IMR-90 (cell line): ENCODE measurements around the gene PREP. TPM values are rescaled to one million over a fixed set of nuclear protein-coding genes. Genes with fewer than 3 reads are reported as not detected.

Experiments used
- ATAC-seq: fragments of 200-7000 bp; cut with Tn5 transposase; 2 replicates; pipeline ENCODE4 v1.9.1; 2020; ENCODE audit warnings: low read depth, mild to moderate bottlenecking, moderate library complexity
- BruUV-seq: library from RNA; stranded (reverse); fragments of 400-500 nt; replicated peaks from 2 replicates; lab custom pipeline; 2021; lab: Mats Ljungman, UMichigan
- CTCF ChIA-PET: fragments of 300-600 bp; formaldehyde crosslinking; extraction: SDS; loops from one replicate; lab custom pipeline; 2021; ENCODE audit warnings: antibody characterized with exemption; lab: Yijun Ruan, JAX
- POLR2A ChIA-PET: fragments of 300-600 bp; sonication (Branson Sonifier 250); formaldehyde crosslinking; loops from one replicate; lab custom pipeline; 2022; ENCODE audit warnings: antibody characterized with exemption; ENCODE audit not compliant: unreplicated experiment; lab: Charles Lee
- DNase-seq: peaks from one replicate; pipeline ENCODE4 v3.0.0; 2013
- H2AFZ ChIP-seq: replicated peaks from 2 replicates; pipeline ENCODE3; 2013; ENCODE audit warnings: low read length, mild to moderate bottlenecking; ENCODE audit not compliant: poor library complexity
- H2AK5ac ChIP-seq: 2 replicates; pipeline ENCODE4 v1.6.1; 2013; ENCODE audit warnings: low read depth, low read length, inconsistent platforms
- H2AK9ac ChIP-seq: replicated peaks from 2 replicates; pipeline ENCODE3; 2013; ENCODE audit warnings: mild to moderate bottlenecking, low read depth, low read length, moderate library complexity; ENCODE audit not compliant: poor library complexity
- H2BK120ac ChIP-seq: 2 replicates; pipeline ENCODE4 v1.6.1; 2013; ENCODE audit warnings: low read depth, low read length, inconsistent platforms
- H2BK15ac ChIP-seq: 3 replicates; pipeline ENCODE4 v1.6.1; 2013; ENCODE audit warnings: low read depth, low read length, inconsistent platforms
- H2BK20ac ChIP-seq: 2 replicates; pipeline ENCODE4 v1.6.1; 2013; ENCODE audit warnings: low read depth, mild to moderate bottlenecking, inconsistent platforms, low read length, moderate library complexity
- H2BK5ac ChIP-seq: 2 replicates; pipeline ENCODE4 v1.6.1; 2013; ENCODE audit warnings: mild to moderate bottlenecking, low read depth, low read length, inconsistent platforms; ENCODE audit not compliant: poor library complexity, severe bottlenecking
- H3K14ac ChIP-seq: replicated peaks from 2 replicates; pipeline ENCODE4 v1.6.1; 2013; ENCODE audit warnings: low read depth, low read length, inconsistent platforms
- H3K18ac ChIP-seq: 2 replicates; pipeline ENCODE4 v1.6.1; 2013; ENCODE audit warnings: low read depth, low read length, control low read depth
- H3K23ac ChIP-seq: 2 replicates; pipeline ENCODE4 v1.6.1; 2013; ENCODE audit warnings: low read depth, low read length, inconsistent platforms
- H3K27ac ChIP-seq: 2 replicates; pipeline ENCODE4 v1.5.1; 2013; ENCODE audit warnings: mild to moderate bottlenecking, control low read depth, low read length; ENCODE audit not compliant: insufficient read depth
- H3K27me3 ChIP-seq: 2 replicates; pipeline ENCODE4 v1.6.1; 2013; ENCODE audit warnings: low read length; ENCODE audit not compliant: control insufficient read depth, insufficient read depth
- H3K36me3 ChIP-seq: 2 replicates; pipeline ENCODE4 v1.6.1; 2013; ENCODE audit warnings: low read length, mixed read lengths; ENCODE audit not compliant: control insufficient read depth, insufficient read depth
- H3K4ac ChIP-seq: 2 replicates; pipeline ENCODE4 v1.6.1; 2013; ENCODE audit warnings: low read depth, low read length, inconsistent platforms
- H3K4me1 ChIP-seq: 2 replicates; pipeline ENCODE4 v1.6.1; 2013; ENCODE audit warnings: low read length, mixed read lengths; ENCODE audit not compliant: control insufficient read depth, insufficient read depth
- H3K4me2 ChIP-seq: 2 replicates; pipeline ENCODE4 v1.6.1; 2013; ENCODE audit warnings: low read depth, mild to moderate bottlenecking, control low read depth, low read length, moderate library complexity
- H3K4me3 ChIP-seq: 2 replicates; pipeline ENCODE4 v1.5.1; 2013; ENCODE audit warnings: low read depth, mild to moderate bottlenecking, control low read depth, low read length, moderate library complexity; ENCODE audit not compliant: insufficient read depth
- H3K56ac ChIP-seq: 2 replicates; pipeline ENCODE4 v1.6.1; 2013; ENCODE audit warnings: low read length, inconsistent platforms; ENCODE audit not compliant: insufficient read depth; ENCODE audit errors: extremely low read depth
- H3K79me1 ChIP-seq, 2 experiments: 2 replicates each; pipeline ENCODE4 v1.6.1; 2013; ENCODE audit warnings: low read length in 2 of 2, inconsistent platforms in 1 of 2, low read depth in 1 of 2
- H3K9ac ChIP-seq: 2 replicates; pipeline ENCODE4 v1.6.1; 2013; ENCODE audit warnings: low read depth, low read length, control low read depth
- H3K9me1 ChIP-seq: 2 replicates; pipeline ENCODE4 v1.6.1; 2013; ENCODE audit warnings: low read length, inconsistent platforms; ENCODE audit not compliant: insufficient read depth
- H3K9me3 ChIP-seq: 2 replicates; pipeline ENCODE4 v1.6.1; 2013; ENCODE audit warnings: low read length; ENCODE audit not compliant: control insufficient read depth, insufficient read depth
- H4K20me1 ChIP-seq: 2 replicates; pipeline ENCODE4 v1.6.1; 2013; ENCODE audit warnings: low read length, inconsistent platforms; ENCODE audit not compliant: insufficient read depth
- H4K5ac ChIP-seq: 2 replicates; pipeline ENCODE4 v1.6.1; 2013; ENCODE audit warnings: mild to moderate bottlenecking, low read depth, low read length, control low read depth
- H4K8ac ChIP-seq, 2 experiments: 2 replicates each; pipeline ENCODE4 v1.6.1; 2013; ENCODE audit warnings: low read depth in 2 of 2, low read length in 2 of 2, control low read depth in 1 of 2, inconsistent platforms in 1 of 2
- H4K91ac ChIP-seq: 2 replicates; pipeline ENCODE4 v1.6.1; 2013; ENCODE audit warnings: low read depth, low read length, inconsistent platforms; ENCODE audit not compliant: insufficient read depth
- CEBPB ChIP-seq: IDR thresholded peaks from 2 replicates; pipeline ENCODE4 v1.6.1; 2012; ENCODE audit warnings: low read depth, low read length, improper control_type of control experiment
- FOS ChIP-seq: fragments of 150-350 bp; IDR thresholded peaks from 2 replicates; pipeline ENCODE4 v1.6.1; 2016; ENCODE audit warnings: low read depth, low read length
- MXI1 ChIP-seq: IDR thresholded peaks from 2 replicates; pipeline ENCODE4 v1.6.1; 2012; ENCODE audit warnings: low read depth, mild to moderate bottlenecking, low read length, moderate library complexity, borderline replicate concordance
- POLR2A ChIP-seq: IDR thresholded peaks from 2 replicates; pipeline ENCODE4 v1.6.1; 2012; ENCODE audit warnings: mild to moderate bottlenecking, low read depth, low read length
- RCOR1 ChIP-seq: IDR thresholded peaks from 2 replicates; pipeline ENCODE4 v1.6.1; 2012; ENCODE audit warnings: mild to moderate bottlenecking, low read length, improper control_type of control experiment; ENCODE audit not compliant: insufficient replicate concordance
- USF2 ChIP-seq: fragments of 150-350 bp; IDR thresholded peaks from 2 replicates; pipeline ENCODE4 v1.6.1; 2017; ENCODE audit warnings: mild to moderate bottlenecking, antibody characterized with exemption, low read length, low read depth
- WGBS, 2 experiments: methylation state at CpG; one replicate each; pipeline versions ENCODE4 v1.1.5 to v1.1.7; 2013; ENCODE audit warnings: missing lambda C conversion rate in 2 of 2; ENCODE audit not compliant: insufficient read length in 1 of 2; ENCODE audit errors: extremely low coverage in 2 of 2; 5-methylcytosine and 5-hydroxymethylcytosine counted together
- dilution Hi-C: fragments of 300-500 bp; cut with HindIII; formaldehyde crosslinking; loops from one replicate; pipeline ENCODE4 v1.14.3; 2018; ENCODE audit warnings: low sequenced_read_pairs; ENCODE audit not compliant: unreplicated experiment
- in situ Hi-C: fragments of 300-500 bp; cut with MboI; formaldehyde crosslinking; loops from 3 replicates; pipeline ENCODE4 v1.14.3; 2019; ENCODE audit warnings: low sequenced_read_pairs, inconsistent platforms, mixed read lengths
- intact Hi-C: fragments of 100-400 bp; cut with micrococcal nuclease; formaldehyde crosslinking; loops from 2 replicates; pipeline ENCODE4 v1.10.0; 2022
- polyA plus RNA-seq, 3 experiments: library from polyadenylated mRNA; depleted of rRNA; stranded (reverse); fragments of >200 nt; gene quantifications; 2 replicates each; pipeline ENCODE4 v1.2.3, GENCODE V29; 2012; ENCODE audit warnings: low replicate concordance in 1 of 3
- total RNA-seq: library from RNA; depleted of rRNA; stranded (reverse); fragments of >200 nt; gene quantifications from 2 replicates; pipeline ENCODE4 v1.2.3, GENCODE V29; 2012

PREP gene
- total and polyA plus RNA-seq, 2 of the 4 experiments (the other 2 are of a cell fraction): 21.0 to 25.7 TPM

GRCh38 chr6:105346052-105346451 lies 56.8 kb downstream of the PREP start:
- Histone ChIP-seq H3K4me3 (no peak overlapping the region), H3K27me3 (no peaks in the 10 kb centered on the region), H3K36me3 (peaks cover 5% of the 10 kb centered on the region), H2BK120ac (no peak overlapping the region), H3K79me1 (peaks cover 3% of the 10 kb centered on the region in 2 experiments; a peak in 2 of 4 replicates), H3K14ac (no peak overlapping the region), H3K27ac (no peak overlapping the region), H3K18ac (no peak overlapping the region), H3K9me1 (peaks cover 4% of the 10 kb centered on the region), H2BK20ac (no peak overlapping the region), H3K23ac (no peak overlapping the region), H4K91ac (no peak overlapping the region), H2AK5ac (no peak overlapping the region), H3K9ac (no peak overlapping the region), H3K9me3 (no peaks in the 10 kb centered on the region), H3K56ac (no peak overlapping the region), H4K20me1 (peaks cover 3% of the 10 kb centered on the region; the same call in 1 of the 2 replicates), H3K4ac (no peak overlapping the region), H3K4me1 (peaks cover 4% of the 10 kb centered on the region; the same call in 1 of the 2 replicates), H2BK15ac (no peak overlapping the region), H4K5ac (no peak overlapping the region), H3K4me2 (no peak overlapping the region), H2AK9ac (no peak overlapping the region), H2BK5ac (peak overlapping the region; percentile 53), H2AFZ (no peak overlapping the region), H4K8ac (no peak overlapping the region; a peak in 1 of 4 replicates)
- intact Hi-C loops (loop anchor here (1.0 kb wide), 1 partner anchor 37 kb away; no protein-coding TSS in a partner anchor), dilution Hi-C loops (no loop called here), in situ Hi-C loops (no loop called here)
- peak; percentile 99 for ATAC-seq
- ChIA-PET CTCF (interaction anchor here (0.5 to 1.5 kb wide), 4 partner anchors 9 to 258 kb away, joined by 3 to 6 read pairs (median 3); no protein-coding TSS in a partner anchor), POLR2A (no interaction called here)
- TF ChIP-seq MXI1 (0 out of 2 replicates have a peak, but pooled peaks have one; percentile 22), POLR2A (no peak), USF2 (no peak), FOS (peak; percentile 5; the same call in 1 of the 2 replicates), RCOR1 (peak; percentile 68), CEBPB (peak; percentile 49; the same call in 1 of the 2 replicates)
- DNase-seq: peak; percentile 93
- WGBS, 2 experiments: no CpG with 5 or more reads among the region's 3 CpGs
- no TSS peak for BruUV-seq
